ENCODE results near the gene ZNF536.
"Not testable (repeated sequence)": the region's sequence is repeated elsewhere in the genome, so short reads cannot be mapped to it uniquely, and the experiment has no call there.

Gene ZNF536

DNA sequence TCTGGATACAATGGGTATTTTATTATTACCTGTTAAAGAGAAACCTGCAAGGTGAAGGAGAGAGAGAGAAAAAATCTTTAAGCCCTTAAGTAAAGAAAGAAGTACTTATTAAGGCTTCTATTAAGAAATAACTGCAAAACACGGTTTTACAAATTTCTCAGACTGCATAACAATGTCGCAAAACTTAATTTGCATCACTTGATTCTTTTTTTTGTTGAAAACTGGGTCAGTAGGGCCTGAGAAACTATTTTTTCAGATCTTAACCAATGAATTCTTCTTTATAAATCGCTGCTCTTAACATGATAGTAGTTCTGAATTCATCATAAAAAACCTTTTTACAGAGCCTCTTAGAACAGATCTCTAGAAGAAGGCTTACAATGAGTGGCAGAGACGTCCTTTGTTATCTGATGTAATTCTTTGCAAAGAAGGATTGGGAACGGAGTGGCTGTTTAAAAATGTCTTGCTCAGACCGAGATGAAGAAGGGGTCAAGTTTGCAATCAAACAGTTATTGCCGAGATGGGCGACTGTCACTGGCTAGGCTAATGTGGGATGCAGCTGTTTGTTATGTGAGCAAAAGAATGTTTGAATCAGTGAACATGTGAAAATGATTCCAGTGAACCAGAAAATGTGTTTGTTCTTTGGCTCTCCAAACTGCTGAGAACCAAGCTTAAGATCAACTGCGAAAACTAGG is 76.3 kb downstream of the ZNF536 start:
- no peak for DNase-seq

- no peak for DNase-seq
These were observed 77.0 kb downstream of the ZNF536 start for GRCh38 chr19:30449078-30449590.

DNA sequence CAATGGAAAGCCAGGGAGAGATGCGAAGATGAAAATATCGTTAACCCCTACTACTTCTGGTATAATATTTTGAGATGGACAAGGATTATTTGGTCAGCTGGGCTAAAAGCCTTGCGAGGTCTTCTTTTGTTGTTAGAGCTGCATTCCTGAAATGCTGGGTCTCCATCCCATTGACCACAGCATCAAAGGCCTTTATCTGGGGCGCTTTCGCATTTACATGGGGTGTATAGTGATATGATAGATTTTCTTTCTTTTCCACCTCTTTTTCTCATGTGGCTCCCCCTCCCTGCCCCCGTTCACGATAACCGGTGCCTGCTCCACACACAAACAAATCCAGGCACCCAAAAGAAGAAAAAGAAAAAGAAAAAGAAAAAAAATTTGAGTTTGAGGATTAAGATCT is 77.5 kb downstream of the ZNF536 start:
- no peak for DNase-seq

DNA sequence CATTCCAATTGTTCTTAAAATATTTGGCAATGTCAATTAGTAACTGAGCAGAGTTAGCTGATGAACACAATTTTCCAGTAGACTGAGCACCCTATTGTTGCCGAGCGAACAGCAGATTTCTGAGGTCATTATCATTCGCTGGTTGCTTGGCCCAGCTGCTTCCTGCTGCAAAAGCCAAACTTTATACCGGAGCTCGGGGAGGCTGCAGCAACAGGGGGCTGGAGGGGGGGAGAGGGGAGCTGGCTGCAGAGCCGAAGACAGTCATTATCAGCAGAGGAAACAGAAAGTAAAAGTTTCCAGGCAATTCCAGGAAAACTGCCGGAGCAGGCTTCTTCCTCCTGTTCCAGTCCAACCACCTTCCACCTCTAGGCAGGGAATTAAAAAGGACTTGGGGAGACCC is 77.9 kb downstream of the ZNF536 start:
- DNase-seq, result peak; percentile 87

- peak; percentile 47 for DNase-seq
These were observed 78.7 kb downstream of the ZNF536 start for GRCh38 chr19:30450835-30451321.

DNA sequence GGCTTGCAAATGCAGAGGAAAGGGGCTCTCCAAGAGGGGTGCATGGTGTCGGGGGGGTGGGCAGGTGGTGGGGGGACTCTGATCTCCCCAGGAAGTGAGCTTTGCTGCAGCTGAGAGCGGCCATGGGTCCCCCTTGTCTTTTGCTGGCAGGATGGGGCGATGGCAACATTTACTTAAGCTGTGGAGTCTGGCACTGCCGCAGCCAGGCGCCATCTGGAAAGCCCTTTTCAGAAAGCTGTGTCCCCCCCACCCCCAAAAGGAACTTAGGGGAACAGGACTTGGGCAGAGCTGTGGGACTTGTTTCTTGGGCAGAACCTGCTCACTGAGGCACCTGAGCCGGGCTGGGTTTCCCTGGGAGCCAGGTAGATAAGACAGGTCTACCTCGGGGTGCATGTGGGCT is 80.7 kb downstream of the ZNF536 start:
- DNase-seq, result no peak

DNA sequence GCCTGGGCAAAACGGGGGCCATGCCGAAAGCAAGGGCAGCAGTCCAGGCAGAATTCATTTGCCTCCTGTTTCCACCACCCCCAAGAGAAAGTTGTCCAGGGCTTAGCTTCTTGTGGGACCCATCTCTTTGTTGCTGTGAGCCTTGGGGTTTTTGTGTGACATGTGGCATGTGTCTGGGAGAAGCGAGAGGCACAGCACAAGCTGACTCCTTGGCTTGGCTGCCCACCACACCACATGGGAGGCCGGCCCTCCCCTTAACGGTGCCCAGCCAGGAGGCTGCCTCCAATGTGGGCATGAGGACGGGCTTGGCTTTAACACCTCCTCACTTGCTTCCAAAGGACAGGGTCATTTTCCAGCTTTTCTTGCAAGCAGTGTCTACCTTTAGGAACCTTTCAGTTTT is 81.6 kb downstream of the ZNF536 start:
- no peak for DNase-seq

- no peak for DNase-seq
These were observed 83.7 kb downstream of the ZNF536 start for GRCh38 chr19:30455881-30456280.

GRCh38 chr19:30457484-30457883 is 85.3 kb downstream of the ZNF536 start:
- no peak for DNase-seq

DNA sequence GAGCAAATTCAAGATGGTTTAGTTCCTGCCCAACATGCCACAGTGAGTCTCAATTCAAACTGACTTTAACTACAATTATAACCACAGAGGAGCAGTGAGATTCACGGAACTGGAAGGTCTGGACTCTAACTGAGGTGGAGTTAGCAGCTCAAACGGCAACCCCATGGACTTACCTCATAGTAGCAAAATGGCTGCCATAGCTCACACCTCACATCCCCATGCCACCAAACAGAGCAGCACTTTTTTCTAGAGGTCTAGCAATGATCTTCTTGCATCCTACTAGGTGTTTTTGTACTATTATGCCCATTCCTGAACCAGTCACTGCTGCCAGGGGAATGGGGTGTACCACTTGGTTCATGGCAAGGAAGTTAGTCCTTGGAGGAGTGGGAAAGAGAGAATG is 87.7 kb downstream of the ZNF536 start:
- DNase-seq, result no peak

GRCh38 chr19:30464162-30464561 is 92.0 kb downstream of the ZNF536 start:
- DNase-seq, result no peak

- not testable (repeated sequence) for DNase-seq
These were observed 94.4 kb downstream of the ZNF536 start for GRCh38 chr19:30466598-30466997.

- DNase-seq, result no peak
These were observed 95.1 kb downstream of the ZNF536 start for GRCh38 chr19:30467239-30467638.

DNA sequence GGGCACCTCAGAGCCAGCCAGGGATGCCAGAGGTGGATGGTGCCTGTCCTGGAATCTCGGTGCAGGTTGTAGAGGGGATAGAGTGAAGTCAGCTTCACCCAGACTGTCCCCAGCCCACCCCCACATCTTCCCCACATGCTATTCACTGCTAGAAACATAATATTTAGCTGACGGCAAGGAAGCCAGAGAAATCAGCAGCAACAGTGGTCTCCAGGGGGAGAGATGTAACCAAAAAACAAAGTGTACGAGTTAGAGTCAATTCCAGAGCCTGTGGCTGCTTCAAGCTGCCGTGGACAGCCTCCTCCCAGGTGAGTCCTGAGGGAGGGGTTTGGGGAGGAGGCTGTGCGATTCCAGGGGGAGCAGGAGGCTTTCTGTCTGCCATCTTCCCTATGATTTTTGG is 97.6 kb downstream of the ZNF536 start:
- DNase-seq, result no peak

- DNase-seq, result no peak
These were observed 99.3 kb downstream of the ZNF536 start for GRCh38 chr19:30471441-30471840.

GRCh38 chr19:30473334-30473867 is 101.2 kb downstream of the ZNF536 start:
- DNase-seq, result no peak

GRCh38 chr19:30476997-30477396 is 104.8 kb downstream of the ZNF536 start:
- DNase-seq, result no peak

DNA sequence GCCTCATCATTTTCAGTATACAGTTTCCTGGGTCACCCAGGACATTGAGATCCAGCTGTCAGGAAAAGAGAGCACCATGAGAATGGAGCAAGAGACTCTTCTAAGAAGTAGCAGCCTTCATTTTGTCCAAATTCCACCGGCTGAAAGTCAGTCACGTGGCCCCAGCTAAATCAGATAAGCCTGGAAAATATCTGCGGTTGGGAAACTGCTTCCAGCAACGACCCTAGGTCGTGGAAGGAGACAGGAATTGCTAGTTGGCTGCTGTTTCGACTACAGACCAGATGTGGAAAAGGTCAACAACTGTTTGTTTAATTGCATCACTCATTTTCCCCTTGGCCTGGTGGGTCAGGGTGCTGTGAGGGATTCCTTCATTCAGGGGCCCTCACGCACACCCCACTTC is 107.0 kb downstream of the ZNF536 start:
- no peak for DNase-seq

DNA sequence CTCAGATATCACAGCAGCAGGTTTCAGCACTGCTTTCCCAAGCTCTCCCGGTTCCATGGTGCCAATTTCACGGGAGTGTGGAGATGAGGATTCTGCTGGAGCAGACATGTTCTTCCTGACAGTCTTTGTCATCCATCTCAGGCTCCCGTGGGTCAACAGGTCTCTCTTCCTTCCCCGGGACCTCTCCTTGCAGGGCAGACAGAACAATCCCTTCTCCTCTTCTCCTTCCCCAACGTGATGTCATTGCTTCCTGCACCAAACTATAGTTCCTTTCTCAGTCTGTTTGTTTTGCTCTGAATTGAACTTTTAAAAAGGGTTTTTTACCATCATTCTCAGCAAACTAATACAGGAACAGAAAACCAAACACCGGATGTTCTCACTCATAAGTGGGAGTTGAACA is 107.9 kb downstream of the ZNF536 start:
- no peak for DNase-seq

DNA sequence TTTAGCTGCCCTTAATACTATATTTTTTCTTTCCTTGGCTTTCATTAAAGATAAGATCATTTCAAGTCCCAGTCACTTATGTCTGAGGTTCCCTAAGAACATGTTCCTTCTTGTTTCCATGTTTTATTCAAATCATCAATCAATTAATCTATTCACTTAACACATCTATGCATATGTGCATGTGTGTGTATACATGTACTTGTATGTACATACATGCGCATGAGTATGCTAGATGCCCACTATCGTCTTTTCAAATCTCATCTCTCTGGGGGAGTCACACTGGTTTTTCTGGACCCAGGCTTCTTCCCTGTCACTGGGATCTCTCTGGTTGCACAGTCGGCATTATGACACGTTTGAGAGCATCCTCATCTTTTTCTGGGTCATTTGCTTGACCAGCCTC is 108.9 kb downstream of the ZNF536 start:
- no peak for DNase-seq

DNA sequence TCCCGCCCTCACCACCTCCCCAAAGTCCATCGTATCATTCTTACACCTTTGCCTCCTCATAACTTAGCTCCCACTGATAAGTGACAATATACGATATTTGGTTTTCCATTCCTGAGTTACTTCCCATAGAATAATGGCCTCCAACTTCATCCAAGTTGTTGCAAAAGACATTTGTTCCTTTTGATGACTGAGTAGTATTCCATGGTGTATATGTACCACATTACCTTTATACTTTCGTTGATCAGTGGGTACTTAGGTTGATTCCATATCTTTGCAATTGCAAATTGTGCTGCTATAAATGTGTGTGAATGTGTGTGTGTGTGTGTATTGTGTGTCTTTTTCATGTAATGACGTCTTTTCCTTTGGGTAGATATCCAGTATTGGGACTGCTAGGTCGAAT is 109.6 kb downstream of the ZNF536 start:
- DNase-seq, result no peak

GRCh38 chr19:30482956-30483355 is 110.8 kb downstream of the ZNF536 start:
- DNase-seq, result no peak

DNA sequence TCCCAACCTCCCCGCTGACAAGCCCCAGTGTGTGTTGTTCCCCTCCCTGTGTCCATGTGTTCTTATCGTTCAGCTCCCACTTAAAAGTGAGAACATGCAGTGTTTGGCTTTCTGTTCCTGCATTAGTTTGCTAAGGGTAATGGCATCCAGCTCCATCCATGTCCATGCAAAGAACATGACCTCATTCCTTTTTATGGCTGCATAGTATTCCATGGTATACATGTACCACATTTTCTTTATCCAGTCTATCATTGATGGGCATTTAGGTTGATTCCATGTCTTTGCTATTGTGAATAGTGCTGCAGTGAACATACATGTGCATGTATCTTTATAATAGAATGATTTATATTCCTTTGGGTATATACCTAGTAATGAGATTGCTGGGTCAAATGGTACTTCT is 114.1 kb downstream of the ZNF536 start:
- not testable (repeated sequence) for DNase-seq

GRCh38 chr19:30487178-30487577 is 115.0 kb downstream of the ZNF536 start:
- no peak for DNase-seq

- no peak for DNase-seq
These were observed 116.0 kb downstream of the ZNF536 start for GRCh38 chr19:30488191-30488590.
